ENCODE measurements around the gene MARCO. TPM values are rescaled to one million over a fixed set of nuclear protein-coding genes. Genes with fewer than 3 reads are reported as not detected.

MARCO gene
- total RNA-seq, 1 experiment from 2014 or later: not detected

DNA sequence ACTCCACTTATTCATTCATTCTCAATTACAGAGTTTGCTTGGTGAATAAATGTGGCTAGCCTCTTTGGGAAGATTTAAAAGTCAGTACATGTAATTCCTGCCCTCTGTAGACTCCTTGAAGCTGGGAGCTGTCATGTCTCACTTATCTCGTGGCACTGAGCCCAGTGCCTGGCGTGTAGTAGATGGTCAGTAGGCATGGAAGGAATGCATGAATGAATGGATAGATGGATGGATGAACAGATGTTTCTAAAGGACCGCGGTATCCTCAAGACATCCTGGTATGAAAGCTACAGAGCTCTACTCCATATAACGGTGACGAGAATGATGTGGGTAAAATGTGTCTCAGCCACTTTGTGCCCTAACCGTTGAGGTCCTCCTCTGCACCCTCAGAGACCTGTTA lies 83.0 kb downstream of the MARCO start:
- H4K8ac ChIP-seq (replicated peaks; ENCODE audit: insufficient read length, low read depth, low read length): no peak overlapping the region
- H2BK5ac ChIP-seq (ENCODE audit: insufficient read length, low read length): no peak overlapping the region
- no peak overlapping the region for H4K91ac ChIP-seq (ENCODE audit: insufficient read length, low read depth, low read length)
- H3K23me2 ChIP-seq (ENCODE audit: insufficient read length, low read depth, low read length, poor library complexity, severe bottlenecking): no peaks in the 10 kb centered on the region
- H3K27ac ChIP-seq (ENCODE audit: insufficient read length, low read depth, low read length): no peak overlapping the region
- H4K20me1 ChIP-seq (ENCODE audit: control insufficient read depth, insufficient read depth, insufficient read length): no peaks in the 10 kb centered on the region
- no peak overlapping the region for H3K18ac ChIP-seq (ENCODE audit: insufficient read length, low read depth, low read length)
- no peak overlapping the region for H2BK12ac ChIP-seq (ENCODE audit: insufficient read length, low read depth, low read length)
- peaks cover 6 to 8% of the 10 kb centered on the region in 2 experiments for H3K9me3 Mint-ChIP-seq
- no peak overlapping the region for H3K4me2 ChIP-seq (ENCODE audit: insufficient read depth, insufficient read length, low read length)
- H3K9ac ChIP-seq (ENCODE audit: extremely low read depth, insufficient read length, low read length): no peak overlapping the region
- no peak overlapping the region for H3T11ph ChIP-seq (ENCODE audit: low read length)
- H3K4me3 Mint-ChIP-seq: no peak overlapping the region
- H2AFZ ChIP-seq (ENCODE audit: low read length): no peak overlapping the region
- H3K79me1 ChIP-seq (ENCODE audit: insufficient read depth, low read depth, low read length, poor library complexity, severe bottlenecking): no peaks in the 10 kb centered on the region
- no peaks in the 10 kb centered on the region; the same call in 1 of the 2 replicates for H3K4me1 ChIP-seq (ENCODE audit: insufficient read depth, low read length)
- H3K23ac ChIP-seq (ENCODE audit: insufficient read length, low read depth, low read length): no peak overlapping the region
- H3K4ac ChIP-seq (ENCODE audit: low read depth, low read length): no peak overlapping the region
- peaks cover 2% of the 10 kb centered on the region for H3K27me3 Mint-ChIP-seq (ENCODE audit: low read depth)
- no CpG with 5 or more reads among the region's 7 CpGs for WGBS (ENCODE audit: extremely low coverage, insufficient read length, low lambda C conversion rate)
- no peaks in the 10 kb centered on the region for H3K9me3 ChIP-seq (ENCODE audit: control insufficient read depth, low read depth, low read length)
- no peak overlapping the region for H3K14ac ChIP-seq (ENCODE audit: insufficient read depth, low read length)
- no peaks in the 10 kb centered on the region; the same call in 1 of the 2 replicates for H3K27me3 ChIP-seq (ENCODE audit: insufficient read depth, low read length)
- H3K27ac Mint-ChIP-seq: no peak overlapping the region
- H4K5ac ChIP-seq (ENCODE audit: insufficient read length, low read depth, low read length): no peak overlapping the region
- H2BK20ac ChIP-seq (ENCODE audit: low read depth, low read length, poor library complexity, severe bottlenecking): no peak overlapping the region
- no peak overlapping the region for H2BK15ac ChIP-seq (ENCODE audit: low read depth, low read length)
- peaks cover 14 to 17% of the 10 kb centered on the region in 2 experiments for H3K4me1 Mint-ChIP-seq
- no peak overlapping the region for H2AK5ac ChIP-seq (ENCODE audit: insufficient read length, low read length)
- H3K56ac ChIP-seq (ENCODE audit: insufficient read length, low read depth, low read length): no peak overlapping the region
- peaks cover 5 to 8% (median 7%) of the 10 kb centered on the region in 3 experiments for H3K36me3 Mint-ChIP-seq (ENCODE audit: insufficient read depth in 1 of 3, low read depth in 3 of 3)
- H3K79me2 ChIP-seq (ENCODE audit: insufficient read depth, low read length): no peaks in the 10 kb centered on the region
- no peak overlapping the region for H2BK120ac ChIP-seq (ENCODE audit: low read depth, low read length, poor library complexity, severe bottlenecking)
- TF ChIP-seq, protein P1, sequence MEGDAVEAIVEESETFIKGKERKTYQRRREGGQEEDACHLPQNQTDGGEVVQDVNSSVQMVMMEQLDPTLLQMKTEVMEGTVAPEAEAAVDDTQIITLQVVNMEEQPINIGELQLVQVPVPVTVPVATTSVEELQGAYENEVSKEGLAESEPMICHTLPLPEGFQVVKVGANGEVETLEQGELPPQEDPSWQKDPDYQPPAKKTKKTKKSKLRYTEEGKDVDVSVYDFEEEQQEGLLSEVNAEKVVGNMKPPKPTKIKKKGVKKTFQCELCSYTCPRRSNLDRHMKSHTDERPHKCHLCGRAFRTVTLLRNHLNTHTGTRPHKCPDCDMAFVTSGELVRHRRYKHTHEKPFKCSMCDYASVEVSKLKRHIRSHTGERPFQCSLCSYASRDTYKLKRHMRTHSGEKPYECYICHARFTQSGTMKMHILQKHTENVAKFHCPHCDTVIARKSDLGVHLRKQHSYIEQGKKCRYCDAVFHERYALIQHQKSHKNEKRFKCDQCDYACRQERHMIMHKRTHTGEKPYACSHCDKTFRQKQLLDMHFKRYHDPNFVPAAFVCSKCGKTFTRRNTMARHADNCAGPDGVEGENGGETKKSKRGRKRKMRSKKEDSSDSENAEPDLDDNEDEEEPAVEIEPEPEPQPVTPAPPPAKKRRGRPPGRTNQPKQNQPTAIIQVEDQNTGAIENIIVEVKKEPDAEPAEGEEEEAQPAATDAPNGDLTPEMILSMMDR (conservative IDR thresholded peaks at IDR 0.05): no peak
- no peak for DNase-seq
